Liver (tissue), 3 donors: ENCODE results near the gene SYCE3.

Experiments
- ATF3 ChIP-seq: IDR thresholded peaks from 2 replicates; pipeline ENCODE4 v1.6.1; 2016; ENCODE audit warnings: antibody characterized with exemption
- CTCF ChIP-seq: fragments of 150-350 bp; IDR thresholded peaks from 2 replicates; pipeline ENCODE4 v1.5.1; 2017; ENCODE audit warnings: improper control_type of control experiment, low read depth, low read length; ENCODE audit not compliant: missing input control
- EGR1 ChIP-seq, 2 donors: IDR thresholded peaks; 2 replicates each; pipeline ENCODE4 v1.6.1; 2016 to 2018; ENCODE audit warnings: antibody characterized with exemption in 2 of 2, low read depth in 2 of 2
- GABPA ChIP-seq, 2 donors: IDR thresholded peaks in 1 of 2; conservative IDR thresholded peaks in 1 of 2; 2 replicates each; pipeline ENCODE4 v1.6.1; 2016; ENCODE audit warnings: antibody characterized with exemption in 2 of 2, mild to moderate bottlenecking in 1 of 2, moderate library complexity in 1 of 2
- JUND ChIP-seq, 2 donors: IDR thresholded peaks; 2 replicates each; pipeline ENCODE4 v1.6.1; 2016; ENCODE audit warnings: antibody characterized with exemption in 2 of 2
- NR2F2 ChIP-seq: IDR thresholded peaks from 2 replicates; pipeline ENCODE4 v1.6.1; 2016; ENCODE audit warnings: antibody characterized with exemption
- REST ChIP-seq: IDR thresholded peaks from 2 replicates; pipeline ENCODE4 v1.6.1; 2016; ENCODE audit warnings: antibody characterized with exemption, mild to moderate bottlenecking
- RXRA ChIP-seq, 2 donors: IDR thresholded peaks; 2 replicates each; pipeline ENCODE4 v1.6.1; 2017 to 2018; ENCODE audit warnings: antibody characterized with exemption in 2 of 2, mild to moderate bottlenecking in 1 of 2
- donor health status: healthy.
- donor health status: healthy.

- no peak for TF ChIP-seq REST
- TF ChIP-seq CTCF, result no peak
- no peak for TF ChIP-seq NR2F2
- TF ChIP-seq GABPA (IDR thresholded peaks at IDR 0.05 in 1 of 2, conservative IDR thresholded peaks at IDR 0.05 in 1 of 2), result no peak
- no peak for TF ChIP-seq EGR1 (IDR thresholded peaks at IDR 0.05; ENCODE audit: low read depth in 2 of 2)
- TF ChIP-seq ATF3, result no peak
- TF ChIP-seq RXRA (IDR thresholded peaks at IDR 0.05), result no peak
- TF ChIP-seq JUND (IDR thresholded peaks at IDR 0.05), result no peak
Observed at GRCh38 chr22:50535113-50535512, 27.6 kb downstream of the SYCE3 start.
